ENCODE results near the gene ELAPOR1. TPM values are rescaled to one million over a fixed set of nuclear protein-coding genes. Genes with fewer than 3 reads are reported as not detected.

The ELAPOR1 gene
- polyA plus RNA-seq (2012; ENCODE audit: insufficient read depth, insufficient read length, low read depth): 1.3 TPM

- TF ChIP-seq CTCF (IDR thresholded peaks at IDR 0.05; ENCODE audit: low read depth, low read length): no peak
- peak; percentile 49 for DNase-seq
- 0 out of 2 replicates have a peak, but pooled peaks cover 3% of the 10 kb centered on the region for H3K4me1 ChIP-seq
- H3K4me3 ChIP-seq (ENCODE audit: low read depth, low read length): peak within 1 kb of the TSS; percentile 38
- H3K9me3 ChIP-seq: no peaks in the 10 kb centered on the region
- H3K27me3 ChIP-seq: peaks cover 26% of the 10 kb centered on the region
- H3K36me3 ChIP-seq: no peaks in the 10 kb centered on the region
Observed at GRCh38 chr1:109113590-109114341, at the start of gene ELAPOR1. Gene ELAPOR1 (plus strand): TSS chr1:109114115. CDS start chr1:109114184, 69 bp downstream.

DNA sequence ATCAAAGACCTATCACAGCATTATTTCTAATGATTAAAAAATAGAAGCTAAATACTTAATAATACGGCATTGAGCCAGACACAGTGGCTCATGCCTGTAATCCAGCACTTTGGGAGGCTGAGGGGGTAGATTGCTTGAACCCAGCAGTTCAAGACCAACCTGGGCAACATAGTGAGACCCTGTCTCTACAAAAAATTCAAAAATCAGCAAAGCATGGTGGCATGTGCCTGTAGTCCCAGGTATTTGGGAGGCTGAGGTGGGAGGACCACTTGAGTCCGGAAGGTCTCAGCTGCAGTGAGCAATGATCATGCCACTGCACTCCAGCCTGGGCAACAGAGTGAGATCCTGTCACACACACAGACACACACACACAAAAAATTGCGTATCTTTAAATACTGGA, 48.8 kb upstream of the ELAPOR1 start:
- H3K36me3 ChIP-seq: peaks cover 20% of the 10 kb centered on the region
- no peaks in the 10 kb centered on the region for H3K27me3 ChIP-seq
- no peak overlapping the region for H3K4me3 ChIP-seq (ENCODE audit: low read depth, low read length)
- DNase-seq: no peak
- no peak for TF ChIP-seq CTCF (IDR thresholded peaks at IDR 0.05; ENCODE audit: low read depth, low read length)
- H3K9me3 ChIP-seq: no peaks in the 10 kb centered on the region
- H3K4me1 ChIP-seq: no peaks in the 10 kb centered on the region

- no peaks in the 10 kb centered on the region for H3K4me1 ChIP-seq
- TF ChIP-seq CTCF (IDR thresholded peaks at IDR 0.05; ENCODE audit: low read depth, low read length): no peak
Observed at GRCh38 chr1:109067883-109068282, 46.0 kb upstream of the ELAPOR1 start.

GRCh38 chr1:109069294-109069693, 44.6 kb upstream of the ELAPOR1 start:
- Histone ChIP-seq H3K36me3 (peaks cover 22% of the 10 kb centered on the region), H3K9me3 (no peaks in the 10 kb centered on the region), H3K27me3 (no peaks in the 10 kb centered on the region), H3K4me1 (no peaks in the 10 kb centered on the region), H3K4me3 (ENCODE audit: low read depth, low read length) (no peak overlapping the region)
- no peak for TF ChIP-seq CTCF (IDR thresholded peaks at IDR 0.05; ENCODE audit: low read depth, low read length)
- no peak for DNase-seq

More at GRCh38 chr1:109067883-109068282, 46.0 kb upstream of the ELAPOR1 start:
- Histone ChIP-seq H3K36me3 (peaks cover 25% of the 10 kb centered on the region), H3K27me3 (no peaks in the 10 kb centered on the region), H3K4me3 (ENCODE audit: low read depth, low read length) (no peak overlapping the region), H3K9me3 (no peaks in the 10 kb centered on the region)
- no peak for DNase-seq

DNA sequence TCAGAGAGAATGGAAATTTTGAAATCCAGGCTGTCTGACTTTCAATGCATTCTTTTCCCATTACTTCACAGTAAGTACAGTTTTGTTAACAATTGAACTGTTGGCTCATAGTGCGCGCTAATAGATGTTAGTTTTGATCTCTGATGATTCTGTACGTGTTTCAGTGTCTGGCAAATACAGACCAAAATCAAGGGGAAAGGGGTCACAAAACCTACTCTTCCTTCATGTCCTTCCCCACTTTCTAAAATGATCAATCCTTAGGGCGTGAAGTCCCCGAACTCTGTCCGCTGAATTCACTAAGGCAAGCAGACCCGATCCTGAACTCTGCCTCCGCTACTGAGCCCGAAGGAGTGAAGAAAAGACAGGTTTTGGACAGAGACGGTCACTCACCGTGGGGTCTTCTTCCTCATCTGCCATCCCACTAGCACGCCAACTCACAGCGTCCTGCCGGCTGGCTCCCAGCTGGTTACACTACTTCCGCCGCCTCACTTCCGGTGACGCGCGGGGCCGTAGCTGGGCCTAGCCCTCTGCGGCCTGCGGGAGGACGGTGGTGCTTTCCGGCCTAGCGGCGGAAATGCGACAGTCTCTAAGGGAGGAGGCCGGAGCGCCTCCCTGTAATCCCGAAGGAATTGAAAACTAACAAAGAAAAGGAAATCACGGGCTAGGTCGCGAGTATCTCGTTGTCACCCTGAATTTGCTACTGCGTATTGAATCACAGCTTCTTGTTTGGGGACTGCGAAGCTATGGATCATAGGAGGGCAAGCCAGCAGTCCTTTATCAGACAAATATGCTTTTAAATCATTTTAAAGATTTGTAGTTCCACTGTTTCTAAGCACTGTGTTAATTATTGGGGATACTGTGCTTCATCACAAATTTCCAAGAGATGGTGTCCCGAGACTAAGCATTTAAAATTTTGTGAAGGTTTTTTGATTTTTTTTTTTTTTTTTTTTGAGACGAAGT, 38.1 kb upstream of the ELAPOR1 start, which contains the start of gene TAF13:
TAF13 (minus strand) TSS at position 473 of the 960 bp plus-strand sequence; CDS start at position 417, 56 bp downstream.
- H3K9me3 ChIP-seq: no peaks in the 10 kb centered on the region
- peak within 1 kb of the TSS; percentile 89 for H3K4me3 ChIP-seq (ENCODE audit: low read depth, low read length)
- H3K36me3 ChIP-seq: peaks cover 5% of the 10 kb centered on the region
- H3K27me3 ChIP-seq: no peaks in the 10 kb centered on the region
- no peaks in the 10 kb centered on the region for H3K4me1 ChIP-seq
- peak; percentile 13; the same call in 1 of the 2 replicates for TF ChIP-seq CTCF (IDR thresholded peaks at IDR 0.05; ENCODE audit: low read depth, low read length)
- DNase-seq: peak; percentile 98

Data from BE2C (cell line).